Skeletal muscle tissue (tissue), 4 donors: Measurements from ENCODE around the gene BFAR. TPM values are rescaled to one million over a fixed set of nuclear protein-coding genes. Genes with fewer than 3 reads are reported as not detected.
"Not testable (repeated sequence)": the region's sequence is repeated elsewhere in the genome, so short reads cannot be mapped to it uniquely, and the experiment has no call there.

Experiments
- H3K27ac ChIP-seq: one replicate; pipeline ENCODE4 v1.7.0; 2013; ENCODE audit warnings: mild to moderate bottlenecking, low read depth, low read length, inconsistent platforms
- H3K27me3 ChIP-seq, 3 donors: one replicate each; pipeline ENCODE4 v1.7.0; 2013; ENCODE audit warnings: low read length in 3 of 3; ENCODE audit not compliant: control insufficient read depth in 3 of 3, insufficient read depth in 3 of 3
- H3K36me3 ChIP-seq, 3 donors: one replicate each; pipeline ENCODE4 v1.7.0; 2013; ENCODE audit warnings: low read length in 3 of 3; ENCODE audit not compliant: control insufficient read depth in 3 of 3, insufficient read depth in 3 of 3
- H3K4me1 ChIP-seq, 3 donors: one replicate each; pipeline ENCODE4 v1.7.0; 2013; ENCODE audit warnings: low read length in 3 of 3, mild to moderate bottlenecking in 3 of 3; ENCODE audit not compliant: control insufficient read depth in 3 of 3, insufficient read depth in 3 of 3
- H3K4me3 ChIP-seq, 3 donors: one replicate each; pipeline ENCODE4 v1.7.0; 2013; ENCODE audit warnings: low read length in 3 of 3
- H3K9ac ChIP-seq, 3 donors: one replicate each; pipeline ENCODE4 v1.7.0; 2013; ENCODE audit warnings: low read length in 3 of 3, mild to moderate bottlenecking in 3 of 3, moderate library complexity in 2 of 3, low read depth in 1 of 3
- H3K9me3 ChIP-seq, 3 donors: one replicate each; pipeline ENCODE4 v1.7.0; 2013; ENCODE audit warnings: low read length in 3 of 3; ENCODE audit not compliant: control insufficient read depth in 3 of 3
- total RNA-seq: library from RNA; depleted of rRNA; stranded (reverse); fragments of >200 nt; gene quantifications from one replicate; pipeline ENCODE4 v1.2.3, GENCODE V29; 2014
- donor health status: Osteomylitis.

The BFAR gene
- total RNA-seq, 1 donor from 2014 or later: 63.7 TPM

GRCh38 chr16:14634389-14634725 is 1.6 kb downstream of the BFAR start:
- Histone ChIP-seq H3K4me1 (peaks cover 19 to 24% (median 22%) of the 10 kb centered on the region in 3 donors), H3K27ac (no peak overlapping the region), H3K36me3 (peaks cover 0 to 6% (median 6%) of the 10 kb centered on the region in 3 donors), H3K27me3 (no peaks in the 10 kb centered on the region), H3K4me3 (peak overlapping the region; percentile 62 to 96 (median 93)), H3K9me3 (no peaks in the 10 kb centered on the region), H3K9ac (peak overlapping the region; percentile 12 to 99 (median 94))

- Histone ChIP-seq H3K27ac (no peak overlapping the region), H3K27me3 (no peaks in the 10 kb centered on the region), H3K36me3 (peaks cover 5 to 7% (median 6%) of the 10 kb centered on the region in 3 donors), H3K4me1 (peaks cover 13 to 19% (median 18%) of the 10 kb centered on the region in 3 donors), H3K4me3 (no peak overlapping the region), H3K9ac (peak overlapping the region in 1 of 3 donors; percentile 43), H3K9me3 (no peaks in the 10 kb centered on the region)
Measured at GRCh38 chr16:14635395-14636165, 2.8 kb downstream of the BFAR start.

- H3K27ac ChIP-seq: not testable (repeated sequence)
Measured at GRCh38 chr16:14636179-14636950, 3.6 kb downstream of the BFAR start.

GRCh38 chr16:14636951-14637240 is 4.1 kb downstream of the BFAR start:
- not testable (repeated sequence) for H3K4me3 ChIP-seq, H3K36me3 ChIP-seq, H3K27me3 ChIP-seq, H3K9me3 ChIP-seq, H3K27ac ChIP-seq, H3K9ac ChIP-seq
- peaks cover 12 to 19% (median 16%) of the 10 kb centered on the region in 3 donors for H3K4me1 ChIP-seq

More at GRCh38 chr16:14636179-14636950, 3.6 kb downstream of the BFAR start:
- not testable (repeated sequence) for H3K9me3 ChIP-seq, H3K4me3 ChIP-seq, H3K27me3 ChIP-seq, H3K9ac ChIP-seq, H3K36me3 ChIP-seq
- H3K4me1 ChIP-seq: peaks cover 13 to 19% (median 18%) of the 10 kb centered on the region in 3 donors

- Histone ChIP-seq H3K9ac (no peak overlapping the region), H3K27ac (no peak overlapping the region), H3K4me3 (no peak overlapping the region), H3K27me3 (no peaks in the 10 kb centered on the region), H3K36me3 (peaks cover 18 to 25% (median 19%) of the 10 kb centered on the region in 3 donors), H3K4me1 (peaks cover 0 to 4% (median 0%) of the 10 kb centered on the region in 3 donors), H3K9me3 (no peaks in the 10 kb centered on the region)
Measured at GRCh38 chr16:14640538-14640937, 7.8 kb downstream of the BFAR start.

- H3K9ac ChIP-seq: no peak overlapping the region
- H3K36me3 ChIP-seq: peaks cover 22 to 28% (median 23%) of the 10 kb centered on the region in 3 donors
- no peaks in the 10 kb centered on the region for H3K9me3 ChIP-seq
Measured at GRCh38 chr16:14641206-14641605, 8.5 kb downstream of the BFAR start.

GRCh38 chr16:14641926-14642325 is 9.2 kb downstream of the BFAR start:
- Histone ChIP-seq H3K9me3 (no peaks in the 10 kb centered on the region), H3K4me3 (no peak overlapping the region), H3K27ac (no peak overlapping the region), H3K4me1 (peaks cover 0 to 4% (median 0%) of the 10 kb centered on the region in 3 donors), H3K27me3 (no peaks in the 10 kb centered on the region), H3K9ac (no peak overlapping the region), H3K36me3 (peaks cover 22 to 28% (median 23%) of the 10 kb centered on the region in 3 donors)

More at GRCh38 chr16:14641206-14641605, 8.5 kb downstream of the BFAR start:
- Histone ChIP-seq H3K27ac (no peak overlapping the region), H3K4me1 (peaks cover 0 to 4% (median 0%) of the 10 kb centered on the region in 3 donors), H3K27me3 (no peaks in the 10 kb centered on the region), H3K4me3 (no peak overlapping the region)

GRCh38 chr16:14649816-14650215 is 17.1 kb downstream of the BFAR start:
- Histone ChIP-seq H3K9ac (no peak overlapping the region), H3K4me3 (no peak overlapping the region), H3K27ac (no peak overlapping the region), H3K9me3 (no peaks in the 10 kb centered on the region), H3K4me1 (no peaks in the 10 kb centered on the region), H3K36me3 (peaks cover 41 to 43% (median 41%) of the 10 kb centered on the region in 3 donors), H3K27me3 (no peaks in the 10 kb centered on the region)

- Histone ChIP-seq H3K27me3 (no peaks in the 10 kb centered on the region), H3K4me3 (no peak overlapping the region), H3K9ac (no peak overlapping the region), H3K4me1 (no peaks in the 10 kb centered on the region), H3K9me3 (no peaks in the 10 kb centered on the region), H3K36me3 (peaks cover 38 to 39% (median 38%) of the 10 kb centered on the region in 3 donors), H3K27ac (no peak overlapping the region)
Measured at GRCh38 chr16:14650629-14651028, 17.9 kb downstream of the BFAR start.

- H3K4me1 ChIP-seq: no peaks in the 10 kb centered on the region
- H3K9me3 ChIP-seq: no peaks in the 10 kb centered on the region
- no peaks in the 10 kb centered on the region for H3K27me3 ChIP-seq
- H3K27ac ChIP-seq: no peak overlapping the region
- H3K36me3 ChIP-seq: peaks cover 42 to 44% (median 44%) of the 10 kb centered on the region in 3 donors
- no peak overlapping the region for H3K4me3 ChIP-seq
- no peak overlapping the region for H3K9ac ChIP-seq
Measured at GRCh38 chr16:14652726-14653125, 20.0 kb downstream of the BFAR start.
